Hepatocyte (in vitro differentiated cells): ENCODE results near the gene NPAS2. TPM values are rescaled to one million over a fixed set of nuclear protein-coding genes. Genes with fewer than 3 reads are reported as not detected.

Experiments used
- DNase-seq: peaks from one replicate; pipeline ENCODE4 v3.0.0-alpha.2; 2016; ENCODE audit warnings: low spot score
- H2AFZ ChIP-seq: fragments of 200-600 bp; sonication (generic); 2 replicates; pipeline ENCODE4 v1.6.0; 2016; ENCODE audit warnings: antibody characterized with exemption, mild to moderate bottlenecking
- H3K27ac ChIP-seq: fragments of 200-600 bp; sonication (generic); 2 replicates; pipeline ENCODE4 v1.5.1; 2016; ENCODE audit warnings: mild to moderate bottlenecking
- H3K27me3 ChIP-seq: fragments of 200-600 bp; sonication (generic); 2 replicates; pipeline ENCODE4 v1.6.1; 2016
- H3K36me3 ChIP-seq: fragments of 200-600 bp; sonication (generic); replicated peaks from 2 replicates; pipeline ENCODE4 v1.5.1; 2016; ENCODE audit warnings: low read depth; ENCODE audit not compliant: insufficient read depth
- H3K4me1 ChIP-seq: fragments of 200-600 bp; sonication (generic); 2 replicates; pipeline ENCODE4 v1.5.1; 2016; ENCODE audit warnings: mild to moderate bottlenecking, moderate library complexity; ENCODE audit not compliant: insufficient read depth
- H3K4me2 ChIP-seq: fragments of 200-600 bp; sonication (generic); 2 replicates; pipeline ENCODE4 v1.6.0; 2016
- H3K4me3 ChIP-seq: fragments of 200-600 bp; sonication (generic); 2 replicates; pipeline ENCODE4 v1.5.1; 2016; ENCODE audit warnings: mild to moderate bottlenecking
- H3K79me2 ChIP-seq: fragments of 200-600 bp; sonication (generic); 2 replicates; pipeline ENCODE4 v1.6.0; 2017; ENCODE audit warnings: mild to moderate bottlenecking
- H3K9me2 ChIP-seq: fragments of 200-600 bp; sonication (generic); replicated peaks from 2 replicates; pipeline ENCODE4 v1.6.0; 2017; ENCODE audit warnings: mild to moderate bottlenecking; ENCODE audit not compliant: insufficient read depth
- H3K9me3 ChIP-seq: fragments of 200-600 bp; sonication (generic); 2 replicates; pipeline ENCODE4 v1.5.1; 2016; ENCODE audit warnings: low read depth, mild to moderate bottlenecking
- H4K20me1 ChIP-seq: fragments of 200-600 bp; sonication (generic); 2 replicates; pipeline ENCODE4 v1.6.0; 2016; ENCODE audit warnings: mild to moderate bottlenecking; ENCODE audit not compliant: insufficient read depth, poor library complexity, severe bottlenecking
- EZH2 ChIP-seq: fragments of 200-600 bp; sonication (generic); IDR thresholded peaks from 2 replicates; pipeline ENCODE4 v1.6.1; 2016; ENCODE audit warnings: antibody characterized with exemption, mild to moderate bottlenecking, borderline replicate concordance
- EZH2phosphoT487 ChIP-seq: fragments of 200-600 bp; sonication (generic); IDR thresholded peaks from one replicate; pipeline ENCODE4 v1.6.1; 2018; ENCODE audit warnings: antibody characterized with exemption, mild to moderate bottlenecking, low read depth, moderate library complexity; ENCODE audit not compliant: unreplicated experiment, severe bottlenecking
- whole genome bisulfite sequencing: methylation state at CpG from one replicate; pipeline ENCODE4 v1.1.6; 2016; ENCODE audit warnings: low lambda C conversion rate; ENCODE audit errors: missing lambda C conversion rate; 5-methylcytosine and 5-hydroxymethylcytosine counted together
- polyA plus RNA-seq: library from polyadenylated mRNA; unstranded; fragments of >200 nt; fragmentation: Nextera tagmentation; extraction: Ambion mirVana; gene quantifications from 2 replicates; pipeline ENCODE4 v1.2.1, GENCODE V29; 2016
- total RNA-seq: library from RNA; depleted of rRNA; stranded (reverse); fragments of >200 nt; gene quantifications from 2 replicates; pipeline ENCODE4 v1.2.3, GENCODE V29; 2014
- TF ChIP-seq, protein P1 (sequence below): fragments of 200-600 bp; sonication (generic); IDR thresholded peaks from 2 replicates; pipeline ENCODE4 v1.5.1; 2016; ENCODE audit warnings: antibody characterized with exemption, mild to moderate bottlenecking; ENCODE audit not compliant: poor library complexity

NPAS2 gene
- total and polyA plus RNA-seq, 2 experiments from 2014 or later = 7.7 to 16.8 TPM

DNA sequence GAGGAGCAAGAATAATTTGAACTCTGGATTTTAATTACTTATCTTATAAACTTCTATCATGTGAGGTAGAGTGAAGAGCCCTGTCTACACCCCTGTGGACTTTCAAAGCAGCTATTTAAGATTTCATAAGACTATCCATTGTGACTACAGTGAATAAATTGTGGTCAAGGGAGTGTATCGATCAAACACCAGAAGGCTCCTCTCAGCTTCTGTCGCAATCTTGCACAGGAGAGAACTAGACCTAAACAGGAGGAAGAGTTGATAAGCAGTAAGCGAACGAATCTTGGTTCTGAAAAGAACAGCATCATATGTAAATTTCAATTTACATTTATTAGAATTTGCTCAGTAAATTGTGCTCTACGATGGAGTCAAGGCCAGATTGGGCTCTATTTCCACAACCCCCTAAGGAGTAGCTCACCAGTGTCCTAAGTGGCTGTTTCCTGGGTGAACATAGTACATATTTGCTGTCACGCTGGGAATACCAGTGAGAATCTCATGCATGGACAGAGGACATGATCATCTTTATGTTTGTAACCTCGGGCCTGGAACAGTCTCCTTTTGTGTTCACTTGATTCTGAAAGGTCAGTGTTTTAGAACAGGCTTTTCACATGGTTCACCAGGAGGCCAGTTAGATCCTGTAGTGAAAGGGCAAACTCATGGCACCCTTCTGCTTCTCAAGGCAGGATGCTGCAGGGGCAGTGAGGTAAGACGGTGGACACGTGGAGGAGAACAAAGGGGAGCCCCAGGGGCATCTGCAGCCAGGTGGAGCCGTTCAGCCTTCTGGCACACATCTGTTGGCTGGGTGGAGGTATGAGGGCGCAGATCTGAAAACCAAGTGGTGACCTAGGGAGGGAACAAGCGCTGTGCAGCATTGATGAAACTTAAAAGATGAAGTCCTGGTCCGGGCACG, 33.3 kb downstream of the NPAS2 start:
- no peaks in the 10 kb centered on the region for H3K36me3 ChIP-seq
- H3K9me2 ChIP-seq = no peaks in the 10 kb centered on the region
- no peak overlapping the region for H3K4me3 ChIP-seq
- TF ChIP-seq EZH2phosphoT487 (no peak), EZH2 (no peak)
- TF ChIP-seq, protein P1, sequence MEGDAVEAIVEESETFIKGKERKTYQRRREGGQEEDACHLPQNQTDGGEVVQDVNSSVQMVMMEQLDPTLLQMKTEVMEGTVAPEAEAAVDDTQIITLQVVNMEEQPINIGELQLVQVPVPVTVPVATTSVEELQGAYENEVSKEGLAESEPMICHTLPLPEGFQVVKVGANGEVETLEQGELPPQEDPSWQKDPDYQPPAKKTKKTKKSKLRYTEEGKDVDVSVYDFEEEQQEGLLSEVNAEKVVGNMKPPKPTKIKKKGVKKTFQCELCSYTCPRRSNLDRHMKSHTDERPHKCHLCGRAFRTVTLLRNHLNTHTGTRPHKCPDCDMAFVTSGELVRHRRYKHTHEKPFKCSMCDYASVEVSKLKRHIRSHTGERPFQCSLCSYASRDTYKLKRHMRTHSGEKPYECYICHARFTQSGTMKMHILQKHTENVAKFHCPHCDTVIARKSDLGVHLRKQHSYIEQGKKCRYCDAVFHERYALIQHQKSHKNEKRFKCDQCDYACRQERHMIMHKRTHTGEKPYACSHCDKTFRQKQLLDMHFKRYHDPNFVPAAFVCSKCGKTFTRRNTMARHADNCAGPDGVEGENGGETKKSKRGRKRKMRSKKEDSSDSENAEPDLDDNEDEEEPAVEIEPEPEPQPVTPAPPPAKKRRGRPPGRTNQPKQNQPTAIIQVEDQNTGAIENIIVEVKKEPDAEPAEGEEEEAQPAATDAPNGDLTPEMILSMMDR = no peak
- no peak for DNase-seq
- no peaks in the 10 kb centered on the region for H4K20me1 ChIP-seq
- H3K79me2 ChIP-seq = peaks cover 15% of the 10 kb centered on the region
- no peaks in the 10 kb centered on the region for H3K4me1 ChIP-seq
- H3K4me2 ChIP-seq = no peak overlapping the region
- H3K27ac ChIP-seq = no peak overlapping the region
- H3K9me3 ChIP-seq = no peaks in the 10 kb centered on the region
- no peak overlapping the region for H2AFZ ChIP-seq
- whole genome bisulfite sequencing = 86% methylated on average over 14 of the region's 14 CpGs
- H3K27me3 ChIP-seq = no peaks in the 10 kb centered on the region

DNA sequence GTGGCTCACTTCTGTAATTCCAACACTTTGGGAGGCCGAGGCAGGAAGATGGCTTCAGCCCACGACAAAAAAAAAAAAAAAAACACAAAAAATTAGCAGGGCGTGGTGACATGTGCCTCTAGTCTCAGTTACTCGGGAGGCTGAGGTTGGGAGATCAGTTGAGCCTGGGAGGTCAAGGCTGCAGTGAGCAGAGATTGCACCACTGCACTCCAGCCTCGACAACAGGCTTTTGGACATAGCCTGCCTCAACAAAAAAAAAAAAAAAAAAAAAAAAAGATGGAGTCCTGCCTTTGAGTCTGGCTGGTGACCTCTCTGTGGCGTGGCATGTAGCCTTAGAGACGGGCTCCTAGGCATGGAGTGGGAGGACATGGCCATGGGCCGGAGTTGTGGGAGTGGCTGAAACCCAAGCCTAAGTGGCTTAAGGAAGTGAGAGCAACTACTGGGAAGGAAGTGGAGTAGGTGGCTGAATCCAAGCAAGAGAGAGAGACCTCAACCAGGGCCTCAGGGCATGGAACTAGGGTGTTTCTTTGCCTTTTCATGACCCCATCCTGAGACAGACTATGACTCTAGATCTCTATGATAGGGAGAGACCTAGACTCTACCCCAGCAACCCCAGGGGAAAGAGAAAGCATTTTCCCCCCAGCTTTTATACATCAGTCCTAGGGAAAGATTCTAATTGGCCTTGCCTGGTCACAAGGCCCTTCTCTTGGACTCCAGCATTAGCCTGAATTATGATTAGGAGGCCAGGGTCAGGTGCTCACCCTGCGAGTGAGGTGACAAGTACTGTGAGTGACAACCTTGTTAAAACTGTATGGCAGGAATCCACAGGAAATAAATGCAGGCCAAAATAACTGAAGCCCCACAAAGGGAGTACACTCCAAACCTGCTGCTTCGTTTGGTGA, 34.2 kb downstream of the NPAS2 start:
- Histone ChIP-seq H4K20me1 (no peaks in the 10 kb centered on the region), H3K9me2 (no peaks in the 10 kb centered on the region), H3K27me3 (no peaks in the 10 kb centered on the region), H3K4me1 (no peaks in the 10 kb centered on the region), H3K9me3 (no peaks in the 10 kb centered on the region), H2AFZ (no peak overlapping the region), H3K36me3 (no peaks in the 10 kb centered on the region), H3K4me2 (no peak overlapping the region), H3K79me2 (peaks cover 21% of the 10 kb centered on the region), H3K4me3 (no peak overlapping the region), H3K27ac (no peak overlapping the region)
- WGBS = 94% methylated on average over 10 of the region's 10 CpGs
- DNase-seq = no peak
- TF ChIP-seq, protein P1 = no peak
- TF ChIP-seq EZH2phosphoT487 = no peak
- TF ChIP-seq EZH2 = no peak

DNA sequence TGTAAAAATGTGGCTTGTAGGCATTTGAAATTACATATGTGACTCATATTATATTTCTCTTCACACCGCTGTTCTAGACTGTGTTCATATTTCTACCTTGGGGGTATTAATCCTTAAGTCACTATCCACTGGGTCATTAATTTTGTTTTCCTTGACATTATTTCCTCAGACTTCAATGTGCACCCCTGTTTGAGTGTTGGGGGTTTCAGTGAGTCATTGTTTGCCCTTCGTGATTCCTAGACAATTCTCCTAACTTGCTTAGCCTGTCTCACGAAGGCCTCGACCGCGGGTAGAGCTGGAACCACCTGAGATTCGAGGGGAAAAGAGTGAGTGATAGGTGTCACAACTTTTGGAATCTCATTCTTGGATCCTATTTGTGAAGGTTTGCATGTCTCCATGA, 35.1 kb downstream of the NPAS2 start:
- H3K9me2 ChIP-seq = no peaks in the 10 kb centered on the region
- no peaks in the 10 kb centered on the region for H3K4me1 ChIP-seq
- no peaks in the 10 kb centered on the region for H3K9me3 ChIP-seq
- no peaks in the 10 kb centered on the region for H3K27me3 ChIP-seq
- no peaks in the 10 kb centered on the region for H4K20me1 ChIP-seq
- H3K36me3 ChIP-seq = no peaks in the 10 kb centered on the region
- no peak overlapping the region for H3K4me3 ChIP-seq
- DNase-seq = no peak
- 81% methylated on average over 7 of the region's 7 CpGs for WGBS
- no peak overlapping the region for H2AFZ ChIP-seq
- peaks cover 23% of the 10 kb centered on the region for H3K79me2 ChIP-seq
- no peak overlapping the region for H3K4me2 ChIP-seq
- no peak overlapping the region for H3K27ac ChIP-seq
- no peak for TF ChIP-seq EZH2
- TF ChIP-seq EZH2phosphoT487 = no peak
- TF ChIP-seq, protein P1 = no peak
